ENCODE data around the gene ADARB2.

DNA sequence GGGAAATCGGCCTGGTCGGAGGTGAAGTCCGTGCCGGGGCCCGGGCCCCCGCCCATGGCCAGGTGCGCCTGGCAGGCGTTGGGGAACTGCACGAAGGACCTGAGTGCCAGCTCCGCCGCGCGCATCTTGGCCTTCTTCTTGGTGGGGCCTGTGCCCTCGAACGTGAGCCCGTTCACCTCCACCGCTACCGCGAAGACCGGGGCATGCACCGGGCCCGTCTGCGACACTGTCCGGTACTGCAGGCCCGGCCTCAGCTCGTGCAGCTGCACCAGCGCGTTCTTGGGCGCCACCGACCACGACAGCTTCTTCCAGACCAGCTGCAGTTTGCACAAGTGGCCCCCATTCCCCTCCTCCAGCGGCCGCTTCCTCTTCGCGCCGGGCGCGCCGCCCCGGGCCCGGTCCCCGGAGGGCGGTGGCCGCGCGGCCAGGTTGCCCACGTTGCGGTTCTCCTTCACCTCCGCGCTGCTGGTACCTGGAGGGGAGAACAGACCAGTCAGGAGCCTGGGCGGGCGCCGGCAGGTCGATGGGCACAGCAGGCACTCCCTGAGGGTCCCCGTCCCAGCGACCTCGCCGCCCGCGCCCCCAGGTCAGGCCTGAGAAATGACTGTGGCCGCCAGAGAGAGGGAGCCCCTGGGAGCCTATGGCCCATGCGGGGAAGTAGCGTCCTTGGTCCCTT lies 373.7 kb downstream of the ADARB2 start:
- TF ChIP-seq REST (IDR thresholded peaks at IDR 0.05; ENCODE audit: low read depth): no peak
- no peak for TF ChIP-seq EGR1 (IDR thresholded peaks at IDR 0.05)
- TF ChIP-seq EP300 (IDR thresholded peaks at IDR 0.05; ENCODE audit: borderline replicate concordance): no peak
- TF ChIP-seq FOXM1 (IDR thresholded peaks at IDR 0.05; ENCODE audit: borderline replicate concordance, low read depth): no peak
- no peak for TF ChIP-seq ZBTB7A (IDR thresholded peaks at IDR 0.05; ENCODE audit: low read depth)
- no peak for TF ChIP-seq NFIC (IDR thresholded peaks at IDR 0.05)
- no peak for TF ChIP-seq CREB1 (IDR thresholded peaks at IDR 0.05; ENCODE audit: low read depth)
- no peak for TF ChIP-seq RAD21 (IDR thresholded peaks at IDR 0.05; ENCODE audit: low read depth)
- no peak for TF ChIP-seq MAX (IDR thresholded peaks at IDR 0.05)
- no peak for TF ChIP-seq YY1 (IDR thresholded peaks at IDR 0.05; ENCODE audit: low read depth)
- TF ChIP-seq, protein P1, sequence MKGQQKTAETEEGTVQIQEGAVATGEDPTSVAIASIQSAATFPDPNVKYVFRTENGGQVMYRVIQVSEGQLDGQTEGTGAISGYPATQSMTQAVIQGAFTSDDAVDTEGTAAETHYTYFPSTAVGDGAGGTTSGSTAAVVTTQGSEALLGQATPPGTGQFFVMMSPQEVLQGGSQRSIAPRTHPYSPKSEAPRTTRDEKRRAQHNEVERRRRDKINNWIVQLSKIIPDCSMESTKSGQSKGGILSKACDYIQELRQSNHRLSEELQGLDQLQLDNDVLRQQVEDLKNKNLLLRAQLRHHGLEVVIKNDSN (IDR thresholded peaks at IDR 0.05): no peak
- TF ChIP-seq TAF1 (IDR thresholded peaks at IDR 0.05; ENCODE audit: low read depth): no peak

Data from Ishikawa (cell line).